Thoracic aorta (tissue), 2 donors: ENCODE data around the gene ZBTB24. TPM values are rescaled to one million over a fixed set of nuclear protein-coding genes. Genes with fewer than 3 reads are reported as not detected.
A peak's percentile ranks its signal among the peaks of the same experiment; 100 is the strongest.

ENCODE experiments used
- ATAC-seq: fragments of 150-250 bp; one replicate; pipeline ENCODE4 v1.8.0; 2017; ENCODE audit warnings: low read depth; ENCODE audit not compliant: insufficient number of reproducible peaks, low FRiP score
- DNase-seq: peaks from one replicate; pipeline ENCODE4 v3.0.0-alpha.2; 2020; ENCODE audit warnings: low spot score
- H3K27ac ChIP-seq, 2 donors: fragments of 200-600 bp; sonication (generic); 1 replicate in 1 of 2; 2 replicates in 1 of 2; pipeline ENCODE4 v1.5.1; 2016; ENCODE audit warnings: mild to moderate bottlenecking in 2 of 2, moderate library complexity in 2 of 2
- H3K27me3 ChIP-seq: fragments of 200-600 bp; sonication (generic); replicated peaks from 2 replicates; pipeline ENCODE4 v1.6.0; 2016; ENCODE audit warnings: mild to moderate bottlenecking; ENCODE audit not compliant: insufficient read depth
- H3K36me3 ChIP-seq: fragments of 200-600 bp; sonication (generic); one replicate; pipeline ENCODE4 v1.5.1; 2016
- H3K4me1 ChIP-seq, 2 donors: fragments of 200-600 bp; sonication (generic); 1 replicate in 1 of 2; 2 replicates in 1 of 2; pipeline versions ENCODE4 v1.5.1 to v1.6.0; 2016; ENCODE audit warnings: low read depth in 2 of 2, mild to moderate bottlenecking in 1 of 2; ENCODE audit not compliant: control insufficient read depth in 1 of 2
- H3K4me3 ChIP-seq: fragments of 200-600 bp; sonication (generic); 2 replicates; pipeline ENCODE4 v1.5.1; 2016; ENCODE audit warnings: mild to moderate bottlenecking
- H3K9me3 ChIP-seq: fragments of 200-600 bp; sonication (generic); 2 replicates; pipeline ENCODE4 v1.5.1; 2016
- total RNA-seq, 2 donors: library from RNA; depleted of rRNA; stranded (reverse); fragments of >200 nt; gene quantifications; one replicate each; pipeline versions ENCODE4 v1.1.0 to v1.2.3, GENCODE V29; 2016
- TF ChIP-seq, protein P1 (sequence below): fragments of 200-600 bp; sonication (generic); IDR thresholded peaks from one replicate; pipeline ENCODE4 v1.5.1; 2019; ENCODE audit warnings: antibody characterized with exemption

The ZBTB24 gene
- total RNA-seq, 2 donors from 2014 or later: 3.2 to 9.5 TPM

DNA sequence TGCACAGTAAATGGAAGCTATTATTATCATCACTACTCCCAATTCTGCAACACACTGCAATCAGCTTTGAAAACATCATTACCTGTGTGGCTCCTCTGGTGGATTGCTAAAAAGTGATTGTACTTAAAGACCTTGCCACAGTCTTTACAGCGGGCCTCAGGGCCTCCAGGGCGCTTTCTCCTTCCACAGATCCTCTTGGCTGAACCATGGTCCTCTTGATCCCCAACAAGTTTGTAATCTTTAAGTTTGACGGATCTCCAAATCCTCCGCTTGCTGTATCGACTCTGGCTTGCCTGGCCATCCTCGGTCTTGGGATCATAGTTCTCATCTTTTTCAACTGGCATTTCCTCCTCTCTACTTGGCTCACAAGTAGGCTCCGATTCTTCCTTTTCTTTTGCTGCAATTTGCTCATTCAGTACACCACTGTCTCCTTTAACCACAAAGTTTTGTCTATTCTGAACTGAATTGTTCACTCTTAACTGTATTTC, 2.0 kb downstream of the ZBTB24 start:
- peaks cover 27 to 62% of the 10 kb centered on the region in 2 donors for H3K4me1 ChIP-seq
- TF ChIP-seq, protein P1, sequence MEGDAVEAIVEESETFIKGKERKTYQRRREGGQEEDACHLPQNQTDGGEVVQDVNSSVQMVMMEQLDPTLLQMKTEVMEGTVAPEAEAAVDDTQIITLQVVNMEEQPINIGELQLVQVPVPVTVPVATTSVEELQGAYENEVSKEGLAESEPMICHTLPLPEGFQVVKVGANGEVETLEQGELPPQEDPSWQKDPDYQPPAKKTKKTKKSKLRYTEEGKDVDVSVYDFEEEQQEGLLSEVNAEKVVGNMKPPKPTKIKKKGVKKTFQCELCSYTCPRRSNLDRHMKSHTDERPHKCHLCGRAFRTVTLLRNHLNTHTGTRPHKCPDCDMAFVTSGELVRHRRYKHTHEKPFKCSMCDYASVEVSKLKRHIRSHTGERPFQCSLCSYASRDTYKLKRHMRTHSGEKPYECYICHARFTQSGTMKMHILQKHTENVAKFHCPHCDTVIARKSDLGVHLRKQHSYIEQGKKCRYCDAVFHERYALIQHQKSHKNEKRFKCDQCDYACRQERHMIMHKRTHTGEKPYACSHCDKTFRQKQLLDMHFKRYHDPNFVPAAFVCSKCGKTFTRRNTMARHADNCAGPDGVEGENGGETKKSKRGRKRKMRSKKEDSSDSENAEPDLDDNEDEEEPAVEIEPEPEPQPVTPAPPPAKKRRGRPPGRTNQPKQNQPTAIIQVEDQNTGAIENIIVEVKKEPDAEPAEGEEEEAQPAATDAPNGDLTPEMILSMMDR: no peak

DNA sequence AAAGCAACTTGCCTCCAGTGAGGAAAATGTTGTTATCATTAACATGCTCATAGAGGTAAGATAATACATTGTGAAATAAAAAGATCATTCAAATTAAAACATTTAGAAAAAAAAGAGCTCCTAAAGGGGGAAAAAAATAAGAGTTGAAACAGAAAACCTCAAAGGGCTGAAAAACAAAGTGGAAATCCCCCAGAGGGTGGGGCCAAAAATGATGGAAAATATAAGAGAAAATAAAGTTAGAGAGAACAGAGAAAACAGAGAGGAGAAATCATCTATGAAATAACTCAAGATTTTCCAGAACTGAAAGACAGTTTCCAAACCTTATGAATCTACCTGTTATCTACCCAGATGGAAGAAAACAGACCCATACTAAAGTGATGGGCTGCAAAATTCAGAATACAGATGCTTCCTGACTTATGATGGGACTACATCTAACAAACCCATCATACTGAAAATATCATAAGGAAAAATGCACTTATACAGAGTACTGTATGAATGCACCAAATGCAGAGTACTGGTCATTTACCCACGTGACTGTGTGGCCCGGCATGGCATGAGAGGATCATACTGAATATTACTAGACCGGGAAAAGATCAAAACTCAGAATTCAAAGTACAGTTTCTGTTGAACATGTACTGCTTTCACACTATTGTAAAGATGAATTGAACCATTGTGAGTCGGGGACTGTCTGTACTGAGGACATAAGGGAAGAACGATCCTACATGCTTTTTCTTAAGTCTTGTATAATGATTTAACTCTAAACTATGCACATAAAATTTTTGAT, 4.0 kb downstream of the ZBTB24 start:
- Histone ChIP-seq H3K27me3 (no peaks in the 10 kb centered on the region), H3K4me3 (no peak overlapping the region), H3K9me3 (no peaks in the 10 kb centered on the region), H3K27ac (no peak overlapping the region), H3K4me1 (peaks cover 27 to 62% of the 10 kb centered on the region in 2 donors), H3K36me3 (peaks cover 20% of the 10 kb centered on the region)
- TF ChIP-seq, protein P1: no peak
- DNase-seq: no peak
- no peak for ATAC-seq

More for the DNA sequence above, 2.0 kb downstream of the ZBTB24 start:
- H3K27ac ChIP-seq: no peak overlapping the region
- peaks cover 3% of the 10 kb centered on the region for H3K36me3 ChIP-seq
- ATAC-seq (no peak), DNase-seq (no peak)
- H3K4me3 ChIP-seq: peak overlapping the region; percentile 5
- no peaks in the 10 kb centered on the region for H3K9me3 ChIP-seq
- H3K27me3 ChIP-seq: no peaks in the 10 kb centered on the region

DNA sequence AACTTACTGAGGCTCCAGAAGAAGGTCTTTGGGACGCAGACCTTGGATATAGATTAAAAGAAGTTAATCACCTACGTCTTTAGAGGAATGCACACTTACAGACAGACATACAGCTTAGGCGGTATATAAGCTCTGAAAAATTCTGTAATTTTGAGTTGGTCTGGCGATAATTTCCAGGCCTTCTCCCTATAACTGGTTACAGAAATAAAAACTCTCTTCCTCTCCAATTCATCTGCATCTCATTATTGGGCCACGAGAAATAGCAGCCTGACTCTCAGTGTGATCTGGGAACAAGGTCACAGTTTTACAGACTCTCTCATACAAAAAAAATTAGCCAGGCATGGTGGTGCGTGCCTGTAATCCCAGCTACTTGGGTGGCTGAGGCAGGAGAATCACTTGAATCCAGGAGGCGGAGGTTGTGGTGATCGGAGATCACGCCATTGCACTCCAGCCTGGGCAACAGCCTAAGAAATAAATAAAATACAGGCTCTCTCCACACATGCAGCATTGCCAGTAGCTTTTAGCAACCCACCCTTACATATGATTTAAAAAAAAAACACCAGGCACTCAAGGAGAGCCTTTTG, 4.7 kb downstream of the ZBTB24 start:
- TF ChIP-seq, protein P1: no peak
- Histone ChIP-seq H3K36me3 (peaks cover 26% of the 10 kb centered on the region), H3K27ac (no peak overlapping the region), H3K4me3 (no peak overlapping the region), H3K9me3 (no peaks in the 10 kb centered on the region), H3K27me3 (no peaks in the 10 kb centered on the region), H3K4me1 (peaks cover 27 to 58% of the 10 kb centered on the region in 2 donors)
- DNase-seq (no peak), ATAC-seq (no peak)

DNA sequence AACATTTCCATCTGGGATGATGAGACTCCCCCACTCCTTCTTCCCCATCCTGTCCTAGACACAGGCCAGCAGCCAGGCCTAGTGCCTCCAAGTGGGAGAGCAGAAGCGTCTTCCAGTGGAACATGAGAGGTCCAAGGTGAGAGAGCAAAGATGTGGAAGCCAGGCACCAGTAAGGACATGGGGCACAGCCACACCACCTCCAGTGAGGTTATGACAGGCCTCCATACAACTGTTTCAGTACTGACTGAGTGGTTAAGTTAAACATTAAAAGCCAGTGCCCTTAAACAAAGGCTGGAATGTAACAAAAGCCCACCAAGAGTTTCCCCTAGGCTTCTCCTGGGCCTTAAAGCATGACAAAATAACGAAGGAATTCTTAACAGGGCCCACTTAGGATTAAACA, 5.3 kb downstream of the ZBTB24 start:
- DNase-seq (no peak), ATAC-seq (no peak)
- no peak overlapping the region for H3K4me3 ChIP-seq
- TF ChIP-seq, protein P1: no peak
- H3K4me1 ChIP-seq: peaks cover 27 to 58% of the 10 kb centered on the region in 2 donors
- H3K27ac ChIP-seq: no peak overlapping the region
- no peaks in the 10 kb centered on the region for H3K9me3 ChIP-seq
- H3K36me3 ChIP-seq: peaks cover 29% of the 10 kb centered on the region
- H3K27me3 ChIP-seq: no peaks in the 10 kb centered on the region

DNA sequence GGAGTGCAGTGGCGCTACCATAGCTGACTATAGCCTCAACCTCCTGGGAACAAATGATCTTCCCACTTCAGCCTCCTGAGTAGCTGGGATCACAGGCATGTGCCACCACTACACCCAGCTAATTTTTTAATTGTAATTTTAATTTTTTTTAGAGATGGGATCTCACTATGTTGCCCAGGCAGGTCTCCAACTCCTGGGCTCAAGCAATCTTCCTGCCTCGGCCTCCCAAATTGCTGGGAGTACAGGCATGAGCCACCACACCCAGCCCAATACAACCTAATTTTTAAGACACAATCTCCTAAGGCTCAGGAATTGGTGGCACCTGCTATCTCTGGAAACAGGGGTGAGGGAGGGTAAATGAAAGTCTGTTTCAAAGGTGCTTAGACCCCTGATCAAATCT, 5.8 kb downstream of the ZBTB24 start:
- Histone ChIP-seq H3K27ac (no peak overlapping the region), H3K4me3 (no peak overlapping the region), H3K27me3 (no peaks in the 10 kb centered on the region), H3K9me3 (no peaks in the 10 kb centered on the region), H3K4me1 (peaks cover 27 to 58% of the 10 kb centered on the region in 2 donors), H3K36me3 (peaks cover 33% of the 10 kb centered on the region)
- no peak for ATAC-seq
- no peak for DNase-seq
- TF ChIP-seq, protein P1: no peak
